T1000 (cell line): ENCODE measurements around the gene C1orf21.
A peak's percentile ranks its signal among the peaks of the same experiment; 100 is the strongest.
"Not testable (repeated sequence)": the region's sequence is repeated elsewhere in the genome, so short reads cannot be mapped to it uniquely, and the experiment has no call there.

Source experiments
- DNase-seq: peaks from one replicate; lab custom pipeline; 2025; ENCODE audit warnings: mixed read lengths; lab: John Stamatoyannopoulos, UW

Gene C1orf21

DNA sequence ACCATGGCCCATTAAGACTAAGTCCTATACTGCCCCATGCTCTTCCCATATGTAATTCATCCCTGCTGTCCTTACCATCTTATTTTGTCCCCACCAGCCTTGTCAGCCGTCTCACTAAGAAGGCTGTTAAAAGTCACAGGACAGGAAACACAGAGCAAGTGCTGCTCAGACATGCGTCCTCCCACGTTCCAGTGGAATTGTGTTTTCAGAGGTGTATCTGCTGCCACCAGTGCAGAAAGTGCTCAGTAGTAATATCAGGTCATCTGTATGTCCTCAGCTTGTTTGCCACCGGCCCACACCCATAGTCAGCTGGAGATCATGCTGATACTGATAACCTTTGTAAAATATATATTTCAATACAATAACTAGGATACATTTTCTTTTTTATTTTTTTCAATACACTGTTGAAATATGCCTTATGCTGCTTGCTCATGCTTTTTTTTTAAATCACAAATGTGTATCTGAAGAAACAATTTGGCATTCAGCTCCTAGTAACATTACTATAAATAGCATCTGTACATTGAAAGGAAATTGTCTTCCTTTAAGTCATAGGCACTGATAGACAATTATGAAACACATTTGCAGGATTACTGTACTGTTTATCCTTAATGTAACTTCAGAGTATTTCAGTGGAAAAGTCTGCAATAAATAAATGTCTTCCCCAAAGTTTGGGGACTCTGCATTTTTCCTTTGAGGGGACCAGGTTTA lies 211.0 kb downstream of the C1orf21 start:
- DNase-seq: no peak

DNA sequence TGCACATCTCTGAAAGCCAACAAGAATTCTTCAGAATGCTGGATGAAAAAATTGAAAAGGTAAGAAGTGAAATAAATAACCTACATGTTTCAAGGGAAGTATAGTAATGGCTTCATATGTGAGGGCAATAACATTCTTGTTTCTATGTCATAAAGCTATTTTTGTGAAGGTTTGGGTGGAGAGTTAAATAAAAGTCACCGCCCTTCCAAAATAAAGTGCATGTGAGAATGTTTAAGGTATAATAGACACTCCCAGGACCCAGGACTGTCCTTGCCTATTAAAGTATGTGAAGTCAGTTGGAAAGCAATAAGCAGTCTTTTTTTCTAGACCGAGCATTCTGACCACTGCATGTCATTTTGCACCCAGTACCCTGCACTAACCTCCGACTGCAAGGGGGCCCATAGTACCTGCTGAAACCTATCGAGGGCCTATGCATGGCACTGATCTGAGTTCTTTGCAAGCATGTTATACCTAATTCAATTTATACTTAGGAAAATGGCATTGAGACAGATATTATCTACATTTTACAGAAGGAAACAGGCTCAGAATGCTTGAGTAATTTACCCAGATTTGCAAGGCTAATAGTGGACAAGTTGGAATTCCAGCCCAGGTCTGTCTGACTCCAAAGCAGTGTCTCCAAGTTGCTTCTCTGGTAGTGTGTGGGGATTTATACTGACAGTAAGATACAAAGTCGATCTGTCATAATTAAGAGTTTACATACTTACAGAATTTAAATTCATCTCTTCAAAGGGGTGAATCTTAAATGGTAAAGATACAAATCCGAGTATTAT lies 211.8 kb downstream of the C1orf21 start:
- DNase-seq: no peak

DNA sequence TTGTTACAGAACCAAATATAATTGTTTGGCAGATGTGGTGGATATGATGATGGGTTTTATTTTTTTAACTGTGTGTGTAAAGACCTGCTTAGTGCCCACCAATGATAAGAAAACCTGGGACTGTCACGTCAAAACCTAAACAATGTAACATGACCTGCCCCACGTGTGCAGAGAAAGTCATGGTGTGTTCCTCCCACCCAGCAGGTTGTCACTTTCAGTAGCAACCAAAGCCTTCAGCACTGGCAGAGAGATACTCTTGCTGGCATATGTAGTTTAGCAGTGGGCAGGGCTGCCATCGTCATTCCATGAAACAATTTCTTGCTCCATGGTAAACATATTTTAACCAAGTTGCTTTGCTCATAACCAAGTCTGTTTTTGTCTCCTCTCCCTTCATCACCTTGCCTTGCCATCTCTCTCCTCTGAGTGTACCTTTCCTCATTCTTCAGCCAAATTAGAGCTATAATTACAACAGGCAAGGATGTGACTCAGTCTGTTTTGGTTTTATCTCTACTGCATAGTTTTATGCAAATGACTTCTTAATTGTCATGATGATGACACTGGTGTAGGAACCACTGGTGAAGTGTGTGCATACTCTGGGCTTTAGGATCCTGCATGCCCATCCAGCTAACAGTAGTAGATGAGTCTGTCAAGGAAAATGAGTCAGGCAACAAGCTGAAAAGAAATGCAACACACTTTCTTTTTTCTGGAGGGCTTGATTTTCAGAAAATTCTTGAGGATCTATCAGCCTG lies 217.5 kb downstream of the C1orf21 start:
- DNase-seq: no peak

GRCh38 chr1:184605941-184606340 lies 219.1 kb downstream of the C1orf21 start:
- no peak for DNase-seq

DNA sequence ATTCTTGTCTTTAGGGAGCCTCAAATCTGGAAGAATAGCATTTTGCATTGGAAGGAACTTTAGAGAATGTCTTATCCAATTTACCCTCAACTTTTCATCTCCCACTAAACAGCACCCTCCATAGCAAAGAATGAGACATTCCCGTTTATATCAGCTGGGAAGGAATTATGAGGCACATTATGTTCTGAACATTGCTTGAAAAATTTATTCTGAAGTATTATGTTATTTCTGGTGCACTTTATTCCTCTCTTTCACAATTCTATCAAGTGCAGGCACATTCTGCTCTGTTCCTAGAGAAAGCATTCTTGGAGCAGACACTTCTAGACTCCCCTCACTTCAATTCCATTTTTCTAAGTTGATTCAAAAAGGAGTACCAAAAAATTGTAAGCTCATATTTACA lies 220.0 kb downstream of the C1orf21 start:
- no peak for DNase-seq

DNA sequence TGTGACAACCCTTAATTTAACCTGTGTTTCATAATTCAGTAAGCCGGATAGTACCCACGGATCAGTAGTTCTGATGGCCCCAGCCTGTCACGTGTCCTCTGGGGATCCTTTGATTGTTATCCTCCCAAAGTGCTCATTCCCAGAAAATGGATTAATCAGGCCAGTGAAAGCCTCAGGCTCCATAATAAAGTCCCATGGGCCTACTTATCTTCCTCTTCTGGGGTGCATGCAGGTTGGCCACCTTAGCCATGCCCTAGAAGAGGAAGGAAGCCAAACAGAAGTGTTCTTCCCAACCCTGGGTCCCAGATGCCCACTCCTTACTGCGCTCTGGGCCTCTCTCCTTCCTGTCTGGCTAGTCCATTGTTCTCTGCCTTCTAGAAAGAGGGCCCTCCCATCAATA lies 221.8 kb downstream of the C1orf21 start:
- DNase-seq: no peak

GRCh38 chr1:184608990-184609389 lies 222.2 kb downstream of the C1orf21 start:
- no peak for DNase-seq

DNA sequence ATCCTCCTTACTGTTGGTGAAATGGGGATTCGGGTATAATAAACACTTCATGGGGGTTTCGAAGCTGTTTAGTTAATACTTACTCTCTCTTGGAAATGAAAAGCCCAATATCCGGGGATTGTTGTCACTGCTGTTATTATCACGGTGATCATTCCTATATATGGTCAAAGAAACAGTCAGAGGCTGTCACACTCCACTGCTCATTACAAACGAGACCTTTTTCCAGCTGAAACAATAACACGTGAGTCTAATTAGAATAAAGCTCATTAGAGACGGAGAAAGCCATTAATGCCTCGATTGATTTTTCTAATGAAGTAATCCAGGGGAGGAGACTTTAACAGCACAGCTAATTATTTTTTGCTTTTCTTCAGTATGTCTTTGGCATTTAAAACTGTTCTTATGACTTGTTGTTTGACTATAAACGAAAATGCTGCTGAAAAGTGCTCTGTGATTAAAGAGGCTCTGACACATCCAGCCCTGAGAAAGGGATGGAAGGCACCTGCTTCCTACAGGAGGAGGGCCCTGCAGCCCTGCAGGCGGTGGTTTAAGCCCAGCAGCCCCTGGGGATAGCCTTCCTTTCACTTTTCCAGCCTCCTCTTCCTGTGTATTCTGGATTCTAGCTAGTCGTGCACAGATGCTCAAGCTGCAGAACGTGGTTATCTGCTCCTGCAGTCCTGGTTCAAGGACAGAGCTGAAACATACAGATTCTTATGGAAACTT lies 224.2 kb downstream of the C1orf21 start:
- no peak for DNase-seq

GRCh38 chr1:184612229-184612628 lies 225.4 kb downstream of the C1orf21 start:
- DNase-seq: not testable (repeated sequence)

GRCh38 chr1:184614667-184615066 lies 227.8 kb downstream of the C1orf21 start:
- no peak for DNase-seq

- no peak for DNase-seq
Observed at GRCh38 chr1:184615301-184615700, 228.5 kb downstream of the C1orf21 start.

DNA sequence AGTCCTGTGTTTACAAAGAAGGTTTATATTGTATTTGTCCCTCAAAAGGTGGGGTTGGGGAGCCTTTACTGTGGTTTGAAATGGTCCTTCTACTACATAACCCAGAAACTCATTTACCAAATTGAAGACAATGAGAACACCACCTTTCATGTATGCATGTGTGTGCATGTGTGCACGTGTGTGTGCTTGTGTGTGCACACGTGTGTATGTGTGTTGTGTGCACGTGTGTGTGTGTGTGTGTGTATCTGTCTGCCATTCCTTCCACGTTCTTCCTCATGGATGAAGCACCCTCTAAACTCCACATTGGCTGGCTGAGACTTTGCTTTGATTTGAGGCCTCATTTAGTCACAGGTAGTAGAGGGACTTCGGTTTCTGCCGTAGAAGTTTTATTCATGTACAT lies 229.7 kb downstream of the C1orf21 start:
- DNase-seq: no peak

DNA sequence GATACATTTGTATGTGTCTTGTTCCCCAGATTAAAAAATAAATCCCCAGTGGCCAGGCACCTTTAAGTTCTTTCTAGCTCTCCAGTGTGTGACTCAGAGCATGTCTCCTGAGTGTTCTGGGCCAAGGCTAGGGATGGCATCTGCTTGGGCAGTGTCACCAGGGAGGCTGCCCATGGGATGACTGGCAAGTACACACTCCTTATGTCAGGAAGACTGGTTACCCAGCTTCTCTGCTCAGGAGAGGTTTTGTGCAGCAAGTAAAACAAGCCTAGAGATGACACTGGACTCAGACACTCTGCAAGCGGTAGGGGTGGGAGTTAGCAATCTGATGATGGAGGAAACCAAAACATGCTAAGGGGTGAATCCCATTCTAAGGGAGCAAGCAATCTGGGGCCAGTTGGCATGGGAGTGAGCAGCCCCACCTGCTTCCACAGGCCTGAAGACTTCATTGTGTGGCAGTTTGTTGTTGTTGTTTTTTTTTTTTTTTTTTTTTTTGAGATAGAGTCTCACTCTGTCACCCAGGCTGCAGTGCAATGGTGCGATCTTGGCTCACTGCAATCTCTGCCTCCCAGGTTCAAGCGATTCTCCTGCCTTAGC lies 230.7 kb downstream of the C1orf21 start:
- DNase-seq: no peak

DNA sequence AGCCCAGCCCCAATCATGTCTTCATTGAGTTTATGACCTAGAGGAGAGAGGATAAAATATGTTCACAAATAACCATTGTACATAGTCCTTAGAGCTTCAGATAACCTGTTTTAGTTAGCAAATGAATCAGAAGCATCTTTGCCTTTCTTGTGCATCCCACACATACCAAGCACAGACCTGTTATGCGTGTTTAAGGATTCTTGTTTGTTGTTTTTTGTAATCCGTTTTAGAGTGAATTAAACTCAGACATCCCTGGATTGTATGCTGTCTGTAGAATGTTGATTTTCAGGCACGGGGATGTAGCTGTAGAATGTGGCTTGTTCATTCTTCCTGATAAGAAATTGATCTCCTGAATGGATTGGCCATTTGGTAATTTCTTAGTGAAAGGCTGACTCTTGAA lies 232.0 kb downstream of the C1orf21 start:
- DNase-seq: no peak

- DNase-seq: no peak
Observed at GRCh38 chr1:184620469-184620868, 233.6 kb downstream of the C1orf21 start.

- DNase-seq: no peak
Observed at GRCh38 chr1:184621260-184621659, 234.4 kb downstream of the C1orf21 start.

DNA sequence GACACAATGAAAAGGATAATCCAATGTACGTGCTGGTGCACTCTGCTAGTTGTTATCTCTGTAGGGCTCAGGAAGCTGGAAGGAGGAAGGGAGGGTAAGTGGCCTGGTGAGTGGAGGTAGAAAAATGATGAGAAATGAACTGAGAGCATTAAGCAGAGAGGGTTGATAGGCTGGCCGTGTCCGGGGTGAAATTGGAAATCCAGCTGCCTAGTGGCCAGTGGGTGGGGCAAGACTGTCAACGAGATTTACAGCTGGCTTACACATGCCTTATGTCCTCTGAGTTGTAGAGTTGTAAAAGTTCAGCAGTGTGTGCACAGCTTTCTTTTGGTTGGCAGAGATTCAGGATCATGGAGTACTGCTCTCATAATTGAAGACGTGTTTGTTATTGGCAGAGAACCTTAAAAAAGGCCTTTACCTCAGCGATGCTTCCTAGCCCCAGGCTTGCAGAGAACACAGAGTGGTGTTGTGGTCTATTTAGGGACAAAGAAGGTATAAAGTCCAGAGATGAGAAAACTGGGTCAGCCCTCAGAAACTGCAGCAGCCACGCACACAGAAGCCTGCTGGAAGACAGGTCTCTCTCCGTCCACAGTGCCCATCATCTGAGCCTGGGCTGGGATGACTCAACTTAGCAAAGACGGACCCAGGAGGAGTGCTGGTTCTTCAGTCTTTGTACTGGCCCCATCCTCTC lies 235.5 kb downstream of the C1orf21 start:
- DNase-seq: peak; percentile 69

- no peak for DNase-seq
Observed at GRCh38 chr1:184623404-184623803, 236.6 kb downstream of the C1orf21 start.

DNA sequence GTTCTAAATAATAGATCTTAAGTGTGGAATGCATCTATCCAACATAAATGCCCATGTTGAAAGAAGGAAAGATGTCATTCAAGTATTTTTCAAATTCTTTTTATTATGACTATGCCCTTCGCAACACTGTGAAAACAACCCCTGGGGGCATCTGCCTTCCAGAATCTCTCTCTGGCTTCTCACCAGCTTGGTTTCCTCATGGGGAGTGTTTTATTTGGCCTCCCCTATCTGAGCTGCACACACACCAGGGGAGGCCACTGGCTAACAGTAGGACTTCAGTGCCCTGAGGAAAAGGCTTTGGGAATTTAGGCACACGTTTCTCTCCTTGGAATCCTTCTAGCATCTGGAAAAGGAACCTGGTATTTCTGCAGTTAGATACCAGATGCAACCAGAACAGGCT lies 237.2 kb downstream of the C1orf21 start:
- no peak for DNase-seq

- no peak for DNase-seq
Observed at GRCh38 chr1:184624626-184625025, 237.8 kb downstream of the C1orf21 start.

GRCh38 chr1:184625271-184625670 lies 238.4 kb downstream of the C1orf21 start:
- DNase-seq: no peak
